ENCODE data around the gene SHC3. TPM values are rescaled to one million over a fixed set of nuclear protein-coding genes. Genes with fewer than 3 reads are reported as not detected.

SHC3 gene
- total RNA-seq, 1 donor from 2014 or later = 17.7 TPM

DNA sequence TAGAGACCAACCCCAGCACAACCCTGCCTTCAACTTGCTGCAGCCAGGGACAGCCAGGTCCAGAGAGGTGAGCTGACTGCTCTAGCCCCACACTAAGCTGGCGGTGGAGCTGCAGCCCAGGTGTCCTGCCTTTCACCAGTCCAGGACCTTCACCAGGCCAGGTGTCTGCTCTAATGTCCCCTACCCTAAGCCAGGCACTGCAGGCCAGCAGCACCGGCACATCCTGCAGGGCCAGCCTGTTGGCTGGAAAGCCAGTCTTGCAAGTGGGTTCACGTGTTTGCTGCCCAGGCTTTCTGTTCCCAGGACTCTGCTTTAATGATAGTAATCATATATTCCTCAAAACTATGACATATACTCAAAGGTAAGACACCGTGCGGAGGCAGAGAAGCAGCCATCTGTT is 5.5 kb downstream of the SHC3 start:
- Mint-ChIP-seq H3K27ac (ENCODE audit: unreplicated experiment) (no peak overlapping the region), H3K27me3 (ENCODE audit: low read depth) (no peaks in the 10 kb centered on the region), H3K4me1 (peaks cover 50% of the 10 kb centered on the region), H3K4me3 (peak overlapping the region; percentile 24), H3K36me3 (ENCODE audit: low read depth) (peaks cover 2% of the 10 kb centered on the region), H3K9me3 (no peaks in the 10 kb centered on the region)
- no peak for DNase-seq (ENCODE audit: low read depth, low spot score)
- TF ChIP-seq CTCF (conservative IDR thresholded peaks at IDR 0.05) = no peak

GRCh38 chr9:89172398-89172797 is 6.2 kb downstream of the SHC3 start:
- no peak for TF ChIP-seq CTCF (conservative IDR thresholded peaks at IDR 0.05)

GRCh38 chr9:89171693-89172092 is 6.9 kb downstream of the SHC3 start:
- no peak overlapping the region for H3K27ac Mint-ChIP-seq (ENCODE audit: unreplicated experiment)
- H3K36me3 Mint-ChIP-seq (ENCODE audit: low read depth) = peaks cover 2% of the 10 kb centered on the region
- TF ChIP-seq CTCF (conservative IDR thresholded peaks at IDR 0.05) = no peak
- peaks cover 44% of the 10 kb centered on the region for H3K4me1 Mint-ChIP-seq
- H3K4me3 Mint-ChIP-seq = peak overlapping the region; percentile 12
- no peak for DNase-seq (ENCODE audit: low read depth, low spot score)
- no peaks in the 10 kb centered on the region for H3K27me3 Mint-ChIP-seq (ENCODE audit: low read depth)
- no peaks in the 10 kb centered on the region for H3K9me3 Mint-ChIP-seq

More at GRCh38 chr9:89172398-89172797, 6.2 kb downstream of the SHC3 start:
- no peaks in the 10 kb centered on the region for H3K9me3 Mint-ChIP-seq
- H3K4me3 Mint-ChIP-seq = no peak overlapping the region
- no peak overlapping the region for H3K27ac Mint-ChIP-seq (ENCODE audit: unreplicated experiment)
- peaks cover 2% of the 10 kb centered on the region for H3K36me3 Mint-ChIP-seq (ENCODE audit: low read depth)
- DNase-seq (ENCODE audit: low read depth, low spot score) = no peak
- H3K4me1 Mint-ChIP-seq = peaks cover 50% of the 10 kb centered on the region
- H3K27me3 Mint-ChIP-seq (ENCODE audit: low read depth) = no peaks in the 10 kb centered on the region

DNA sequence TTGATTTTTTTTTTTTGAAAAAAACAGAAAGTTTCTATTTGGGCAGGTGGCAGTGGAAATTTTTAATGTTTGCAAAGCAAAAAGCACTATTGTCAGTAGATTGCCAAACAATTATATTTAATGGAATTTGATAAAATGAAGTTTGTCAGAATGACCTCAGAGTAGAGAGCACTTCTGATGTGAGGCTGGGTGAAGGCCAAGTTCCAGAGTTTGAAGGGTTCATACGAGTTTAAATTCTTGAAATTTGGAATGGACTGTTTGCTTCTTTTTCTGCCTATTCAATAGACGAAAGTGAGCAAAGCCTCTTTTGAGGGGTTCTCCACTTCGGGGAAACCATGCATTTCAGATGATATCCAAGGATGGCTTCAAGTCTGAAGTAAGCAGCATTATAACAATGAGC is 7.4 kb downstream of the SHC3 start:
- peaks cover 2% of the 10 kb centered on the region for H3K36me3 Mint-ChIP-seq (ENCODE audit: low read depth)
- no peak overlapping the region for H3K27ac Mint-ChIP-seq (ENCODE audit: unreplicated experiment)
- TF ChIP-seq CTCF (conservative IDR thresholded peaks at IDR 0.05) = no peak
- peaks cover 40% of the 10 kb centered on the region for H3K4me1 Mint-ChIP-seq
- H3K27me3 Mint-ChIP-seq (ENCODE audit: low read depth) = no peaks in the 10 kb centered on the region
- no peaks in the 10 kb centered on the region for H3K9me3 Mint-ChIP-seq
- no peak for DNase-seq (ENCODE audit: low read depth, low spot score)
- no peak overlapping the region for H3K4me3 Mint-ChIP-seq

- H3K27ac Mint-ChIP-seq (ENCODE audit: unreplicated experiment) = no peak overlapping the region
- no peak for DNase-seq (ENCODE audit: low read depth, low spot score)
Measured at GRCh38 chr9:89168901-89169813, 9.5 kb downstream of the SHC3 start.

More at GRCh38 chr9:89168901-89169813, 9.5 kb downstream of the SHC3 start:
- no peak overlapping the region for H3K4me3 Mint-ChIP-seq
- H3K4me1 Mint-ChIP-seq = peaks cover 24% of the 10 kb centered on the region
- no peaks in the 10 kb centered on the region for H3K9me3 Mint-ChIP-seq
- H3K27me3 Mint-ChIP-seq (ENCODE audit: low read depth) = no peaks in the 10 kb centered on the region
- TF ChIP-seq CTCF (conservative IDR thresholded peaks at IDR 0.05) = no peak
- H3K36me3 Mint-ChIP-seq (ENCODE audit: low read depth) = peaks cover 6% of the 10 kb centered on the region

Measured in neural crest cell (in vitro differentiated cells).